ENCODE measurements around the gene CLASP2. TPM values are rescaled to one million over a fixed set of nuclear protein-coding genes. Genes with fewer than 3 reads are reported as not detected.

Gene CLASP2
- total and polyA plus RNA-seq, 2 experiments from 2014 or later, result 38.7 to 112 TPM

GRCh38 chr3:33648793-33649192 is 69.3 kb downstream of the CLASP2 start:
- no peak for TF ChIP-seq CTCF (IDR thresholded peaks at IDR 0.05; ENCODE audit: low read depth, low read length)
- H3K4me1 ChIP-seq (ENCODE audit: low read depth), result peaks cover 5% of the 10 kb centered on the region
- no peak overlapping the region for H3K4me3 ChIP-seq
- no peaks in the 10 kb centered on the region for H3K9me3 ChIP-seq (ENCODE audit: low read depth)
- H3K27me3 ChIP-seq, result no peaks in the 10 kb centered on the region
- peaks cover 6% of the 10 kb centered on the region for H3K36me3 ChIP-seq
- no peak for DNase-seq (ENCODE audit: low read depth in 1 of 2, low spot score in 1 of 2)
- no peak overlapping the region for H3K27ac ChIP-seq

- no peak overlapping the region for H3K27ac ChIP-seq
- no peaks in the 10 kb centered on the region for H3K4me1 ChIP-seq (ENCODE audit: low read depth)
- H3K9me3 ChIP-seq (ENCODE audit: low read depth), result no peaks in the 10 kb centered on the region
- no peak overlapping the region for H3K4me3 ChIP-seq
- H3K36me3 ChIP-seq, result peaks cover 6% of the 10 kb centered on the region
- no peak for DNase-seq (ENCODE audit: low read depth in 1 of 2, low spot score in 1 of 2)
- no peak for TF ChIP-seq CTCF (IDR thresholded peaks at IDR 0.05; ENCODE audit: low read depth, low read length)
- no peaks in the 10 kb centered on the region for H3K27me3 ChIP-seq
These were observed 71.6 kb downstream of the CLASP2 start for GRCh38 chr3:33646406-33646805.

- Histone ChIP-seq H3K4me1 (ENCODE audit: low read depth) (no peaks in the 10 kb centered on the region), H3K27ac (no peak overlapping the region), H3K9me3 (ENCODE audit: low read depth) (no peaks in the 10 kb centered on the region), H3K4me3 (no peak overlapping the region), H3K27me3 (no peaks in the 10 kb centered on the region), H3K36me3 (peaks cover 6% of the 10 kb centered on the region)
- peak; percentile 20 to 54 for DNase-seq (ENCODE audit: low read depth in 1 of 2, low spot score in 1 of 2)
- no peak for TF ChIP-seq CTCF (IDR thresholded peaks at IDR 0.05; ENCODE audit: low read depth, low read length)
These were observed 72.9 kb downstream of the CLASP2 start for GRCh38 chr3:33645060-33645647.

- no peaks in the 10 kb centered on the region for H3K9me3 ChIP-seq (ENCODE audit: low read depth)
- peaks cover 9% of the 10 kb centered on the region for H3K36me3 ChIP-seq
- H3K4me1 ChIP-seq (ENCODE audit: low read depth), result no peaks in the 10 kb centered on the region
- no peak for TF ChIP-seq CTCF (IDR thresholded peaks at IDR 0.05; ENCODE audit: low read depth, low read length)
- no peaks in the 10 kb centered on the region for H3K27me3 ChIP-seq
- H3K4me3 ChIP-seq, result no peak overlapping the region
- no peak for DNase-seq (ENCODE audit: low read depth in 1 of 2, low spot score in 1 of 2)
- H3K27ac ChIP-seq, result no peak overlapping the region
These were observed 73.5 kb downstream of the CLASP2 start for GRCh38 chr3:33644582-33644981.

- DNase-seq (ENCODE audit: low read depth in 1 of 2, low spot score in 1 of 2), result no peak
- no peak for TF ChIP-seq CTCF (IDR thresholded peaks at IDR 0.05; ENCODE audit: low read depth, low read length)
- Histone ChIP-seq H3K9me3 (ENCODE audit: low read depth) (no peaks in the 10 kb centered on the region), H3K4me1 (ENCODE audit: low read depth) (no peaks in the 10 kb centered on the region), H3K36me3 (peaks cover 11% of the 10 kb centered on the region), H3K4me3 (no peak overlapping the region), H3K27ac (no peak overlapping the region), H3K27me3 (no peaks in the 10 kb centered on the region)
These were observed 75.2 kb downstream of the CLASP2 start for GRCh38 chr3:33642806-33643205.
